Stomach (tissue), 9 donors: ENCODE data around the gene ERBIN. TPM values are rescaled to one million over a fixed set of nuclear protein-coding genes. Genes with fewer than 3 reads are reported as not detected.
"Not testable (repeated sequence)": the region's sequence is repeated elsewhere in the genome, so short reads cannot be mapped to it uniquely, and the experiment has no call there.

Experiments
- DNase-seq, 2 donors: peaks; one replicate each; pipeline versions ENCODE4 v3.0.0 to v3.0.0-alpha.2; 2013 to 2019
- H3K27ac ChIP-seq, 5 donors: fragments of 200-600 bp in 4 of 5; sonication (generic) in 4 of 5; one replicate each; pipeline ENCODE4 v1.5.1; 2013 to 2019; ENCODE audit warnings: mild to moderate bottlenecking in 1 of 5, moderate library complexity in 1 of 5
- H3K27me3 ChIP-seq, 3 donors: fragments of 200-600 bp; sonication (generic); one replicate each; pipeline ENCODE4 v1.5.1; 2017 to 2019; ENCODE audit warnings: mixed run types in 1 of 3
- H3K36me3 ChIP-seq, 4 donors: fragments of 200-600 bp; sonication (generic); 1 replicate in 3 of 4; 2 replicates in 1 of 4; pipeline ENCODE4 v1.5.1; 2016 to 2019
- H3K4me1 ChIP-seq, 4 donors: fragments of 200-600 bp; sonication (generic); one replicate each; pipeline ENCODE4 v1.5.1; 2016 to 2019
- H3K4me3 ChIP-seq, 4 donors: fragments of 200-600 bp; sonication (generic) in 3 of 4; one replicate each; pipeline ENCODE4 v1.5.1; 2016 to 2019; ENCODE audit warnings: mild to moderate bottlenecking in 1 of 4
- H3K9me3 ChIP-seq, 4 donors: fragments of 200-600 bp; sonication (generic); one replicate each; pipeline ENCODE4 v1.5.1; 2016 to 2019
- CTCF ChIP-seq, 7 experiments: fragments of 450-650 bp in 4 of 7; fragments of 200-600 bp in 3 of 7; sonication (generic) in 3 of 7; IDR thresholded peaks; one replicate each; pipeline ENCODE4 v1.5.1; 2016 to 2019; ENCODE audit warnings: antibody characterized with exemption in 7 of 7, control low read depth in 2 of 7, mild to moderate bottlenecking in 1 of 7
- EP300 ChIP-seq: sonication (generic); formaldehyde crosslinking; IDR thresholded peaks from one replicate; pipeline ENCODE4 v1.6.1; 2017; ENCODE audit warnings: antibody characterized with exemption
- POLR2A ChIP-seq, 4 donors: fragments of 450-650 bp; IDR thresholded peaks; one replicate each; pipeline ENCODE4 v1.6.1; 2016; ENCODE audit warnings: antibody characterized with exemption in 4 of 4, control low read depth in 2 of 4, mild to moderate bottlenecking in 1 of 4, moderate library complexity in 1 of 4
- POLR2AphosphoS5 ChIP-seq, 3 donors: sonication (generic); formaldehyde crosslinking; IDR thresholded peaks; one replicate each; pipeline ENCODE4 v1.6.1; 2016; ENCODE audit warnings: antibody characterized with exemption in 3 of 3
- WGBS, 5 donors: extraction: QIAGEN DNeasy Blood & Tissue Kit in 3 of 5; methylation state at CpG; one replicate each; pipeline versions ENCODE4 v1.1.5 to v1.1.7; 2013 to 2018; 5-methylcytosine and 5-hydroxymethylcytosine counted together
- intact Hi-C: fragments of 100-400 bp; cut with DNase I; formaldehyde crosslinking; loops from one replicate; pipeline ENCODE4 v1.15.1; 2023; ENCODE audit warnings: low total_unique reads
- polyA plus RNA-seq, 3 donors: library from polyadenylated mRNA; stranded (reverse); fragments of 200-250 nt; gene quantifications; one replicate each; pipeline ENCODE4 v1.2.3, GENCODE V29; 2013
- total RNA-seq, 5 donors: library from RNA; depleted of rRNA; stranded (reverse); fragments of >200 nt; gene quantifications; one replicate each; pipeline versions ENCODE4 v1.1.0 to v1.2.3, GENCODE V29; 2014 to 2016
- donor health status: healthy with polysubstance abuse.
- donor health status: Bipolar disorder and iron deficiency.
- donor health status: healthy.

ERBIN gene
- total and polyA plus RNA-seq, 8 donors, result 10.3 to 207 (median 37.2) TPM

GRCh38 chr5:65913519-65913918 is 12.9 kb upstream of the ERBIN start:
- WGBS, 5 donors, result 32 to 64% (median 51%) methylated on average over 3 of the region's 3 CpGs
- peak in 1 of 2 donors; percentile 53 for DNase-seq
- Histone ChIP-seq H3K4me1 (peaks cover 0 to 9% (median 3%) of the 10 kb centered on the region in 4 donors), H3K27ac (no peak overlapping the region), H3K36me3 (no peaks in the 10 kb centered on the region), H3K9me3 (no peaks in the 10 kb centered on the region), H3K27me3 (no peaks in the 10 kb centered on the region), H3K4me3 (no peak overlapping the region)
- TF ChIP-seq CTCF (IDR thresholded peaks at IDR 0.05), result no peak
- no peak for TF ChIP-seq POLR2AphosphoS5 (IDR thresholded peaks at IDR 0.05)
- TF ChIP-seq EP300, result no peak
- no peak for TF ChIP-seq POLR2A (IDR thresholded peaks at IDR 0.05)
- intact Hi-C loops, result no loop called here

- H3K9me3 ChIP-seq, result no peaks in the 10 kb centered on the region
- H3K27me3 ChIP-seq, result no peaks in the 10 kb centered on the region
- peak in 1 of 2 donors; percentile 49 for DNase-seq
- no peaks in the 10 kb centered on the region for H3K36me3 ChIP-seq
- no peak overlapping the region for H3K27ac ChIP-seq
- WGBS, 5 donors, result 16 to 34% (median 21%) methylated on average over 3 of the region's 3 CpGs
- H3K4me3 ChIP-seq, result no peak overlapping the region
- peaks cover 0 to 9% (median 3%) of the 10 kb centered on the region in 4 donors for H3K4me1 ChIP-seq
- TF ChIP-seq CTCF (IDR thresholded peaks at IDR 0.05) (no peak), POLR2A (IDR thresholded peaks at IDR 0.05) (no peak), EP300 (no peak), POLR2AphosphoS5 (IDR thresholded peaks at IDR 0.05) (no peak)
- intact Hi-C loops, result no loop called here
Measured at GRCh38 chr5:65914641-65915196, 11.7 kb upstream of the ERBIN start.

GRCh38 chr5:65915661-65916060 is 10.7 kb upstream of the ERBIN start:
- H3K27ac ChIP-seq, H3K36me3 ChIP-seq, H3K27me3 ChIP-seq, intact Hi-C loops, H3K9me3 ChIP-seq, H3K4me3 ChIP-seq, DNase-seq, H3K4me1 ChIP-seq: not testable (repeated sequence)
- WGBS, 5 donors, result 88 to 97% (median 93%) methylated on average over 6 of the region's 6 CpGs

- no peaks in the 10 kb centered on the region for H3K27me3 ChIP-seq
- no peak overlapping the region for H3K4me3 ChIP-seq
- intact Hi-C loops, result no loop called here
- DNase-seq, result no peak
- H3K27ac ChIP-seq, result no peak overlapping the region
- no peak for TF ChIP-seq POLR2AphosphoS5 (IDR thresholded peaks at IDR 0.05)
- TF ChIP-seq EP300, result no peak
- TF ChIP-seq CTCF (IDR thresholded peaks at IDR 0.05), result no peak
- TF ChIP-seq POLR2A (IDR thresholded peaks at IDR 0.05), result no peak
- H3K9me3 ChIP-seq, result no peaks in the 10 kb centered on the region
- H3K4me1 ChIP-seq, result peaks cover 0 to 9% (median 3%) of the 10 kb centered on the region in 4 donors
- no peaks in the 10 kb centered on the region for H3K36me3 ChIP-seq
- WGBS, 5 donors, result 75 to 85% (median 79%) methylated on average over 3 of the region's 3 CpGs
Measured at GRCh38 chr5:65916066-65916465, 10.3 kb upstream of the ERBIN start.

- no peak for TF ChIP-seq CTCF (IDR thresholded peaks at IDR 0.05)
- no peak for TF ChIP-seq POLR2AphosphoS5 (IDR thresholded peaks at IDR 0.05)
- no peak for TF ChIP-seq EP300
- TF ChIP-seq POLR2A (IDR thresholded peaks at IDR 0.05), result no peak
- intact Hi-C loops, result no loop called here
- Histone ChIP-seq H3K4me1 (peaks cover 0 to 9% (median 3%) of the 10 kb centered on the region in 4 donors), H3K4me3 (no peak overlapping the region), H3K36me3 (no peaks in the 10 kb centered on the region), H3K27me3 (no peaks in the 10 kb centered on the region), H3K27ac (no peak overlapping the region), H3K9me3 (no peaks in the 10 kb centered on the region)
- WGBS, 5 donors, result 7 to 29% (median 24%) methylated on average over 1 of the region's 1 CpG
- no peak for DNase-seq
Measured at GRCh38 chr5:65916636-65917035, 9.7 kb upstream of the ERBIN start.
